Loucy (cell line): ENCODE measurements around the gene GAK.

Experiments
- CTCF ChIP-seq: fragments of 200-600 bp; sonication (generic); conservative IDR thresholded peaks from 2 replicates; pipeline ENCODE4 v1.5.1; 2014; ENCODE audit warnings: mild to moderate bottlenecking, antibody characterized with exemption, low read length
- EZH2phosphoT487 ChIP-seq: fragments of 200-600 bp; IDR thresholded peaks from 2 replicates; pipeline ENCODE4 v1.6.1; 2018; ENCODE audit warnings: antibody characterized with exemption, mild to moderate bottlenecking, moderate library complexity, borderline replicate concordance

GRCh38 chr4:952881-953573 lies 20.9 kb upstream of the GAK start:
- TF ChIP-seq CTCF (no peak), EZH2phosphoT487 (no peak)
